ENCODE results near the gene DDX51.

GRCh38 chr12:132171293-132171967 lies 27.3 kb upstream of the DDX51 start:
- TF ChIP-seq REST (IDR thresholded peaks at IDR 0.05; ENCODE audit: insufficient read depth in 1 of 2, low read depth in 2 of 2, low read length in 2 of 2) (no peak), POLR2AphosphoS5 (IDR thresholded peaks at IDR 0.05; ENCODE audit: low read depth, low read length) (no peak), TAF1 (IDR thresholded peaks at IDR 0.05; ENCODE audit: borderline replicate concordance, insufficient read depth, low read length) (no peak)

Data from PFSK-1 (cell line).